ENCODE results near the gene CCT6B.

The CCT6B gene

DNA sequence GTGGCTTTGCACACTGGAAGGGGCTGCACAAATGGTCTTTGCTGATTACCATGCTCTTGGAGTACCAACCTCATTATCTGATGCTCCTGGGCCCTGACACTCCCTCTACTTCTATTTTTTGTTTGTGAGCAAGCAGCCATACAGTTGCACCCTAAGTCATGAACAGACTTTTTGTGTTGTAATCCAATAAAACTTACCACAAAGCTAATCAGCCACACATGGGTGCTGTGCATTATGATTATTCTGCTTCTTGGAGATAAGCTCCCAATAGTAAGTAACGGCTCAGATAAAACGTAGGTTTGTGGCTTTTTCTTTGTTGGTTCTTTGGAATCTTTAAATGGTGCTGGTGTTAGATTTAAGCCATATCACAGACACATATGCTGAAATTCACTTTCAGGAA, 76.2 kb downstream of the CCT6B start:
- H3K9me3 ChIP-seq (ENCODE audit: low read depth, low read length), result no peaks in the 10 kb centered on the region
- no peak overlapping the region for H3K4me3 ChIP-seq
- no peaks in the 10 kb centered on the region for H3K36me3 ChIP-seq (ENCODE audit: insufficient read depth, low read length)
- no peak for TF ChIP-seq EZH2 (IDR thresholded peaks at IDR 0.05)
- TF ChIP-seq POLR2AphosphoS5 (IDR thresholded peaks at IDR 0.05; ENCODE audit: borderline replicate concordance, low read depth, low read length), result no peak
- TF ChIP-seq FOXP2 (optimal IDR thresholded peaks at IDR 0.05; ENCODE audit: control extremely low read depth, extremely low read length, insufficient read depth), result no peak
- H3K9ac ChIP-seq (ENCODE audit: insufficient read length), result no peak overlapping the region
- no peak overlapping the region for H3K27ac ChIP-seq
- no peak for DNase-seq (ENCODE audit: low read depth, low spot score)

DNA sequence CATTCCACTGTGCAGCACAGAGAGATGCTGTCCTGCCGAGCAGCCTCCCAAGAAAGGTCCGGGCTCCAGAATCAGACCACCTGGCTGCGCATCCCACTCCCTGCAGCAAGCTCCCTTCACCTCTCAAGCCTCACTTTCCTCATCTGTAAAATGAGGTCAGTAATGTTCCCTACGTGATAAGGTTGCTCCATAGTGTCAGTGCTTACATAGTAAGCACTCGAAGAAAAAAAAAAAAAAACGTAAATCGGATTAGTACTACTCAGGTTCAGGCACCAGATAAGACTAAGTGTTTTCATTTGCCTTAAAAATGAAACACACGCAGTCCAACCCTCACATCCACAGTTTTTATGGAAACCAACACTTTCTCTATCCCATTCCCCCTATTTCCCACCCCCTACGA, 76.7 kb downstream of the CCT6B start:
- Histone ChIP-seq H3K36me3 (ENCODE audit: insufficient read depth, low read length) (no peaks in the 10 kb centered on the region), H3K9ac (ENCODE audit: insufficient read length) (no peak overlapping the region), H3K9me3 (ENCODE audit: low read depth, low read length) (no peaks in the 10 kb centered on the region), H3K4me3 (no peak overlapping the region), H3K27ac (no peak overlapping the region)
- TF ChIP-seq EZH2 (IDR thresholded peaks at IDR 0.05) (no peak), POLR2AphosphoS5 (IDR thresholded peaks at IDR 0.05; ENCODE audit: borderline replicate concordance, low read depth, low read length) (no peak), FOXP2 (optimal IDR thresholded peaks at IDR 0.05; ENCODE audit: control extremely low read depth, extremely low read length, insufficient read depth) (no peak)
- DNase-seq (ENCODE audit: low read depth, low spot score), result no peak

DNA sequence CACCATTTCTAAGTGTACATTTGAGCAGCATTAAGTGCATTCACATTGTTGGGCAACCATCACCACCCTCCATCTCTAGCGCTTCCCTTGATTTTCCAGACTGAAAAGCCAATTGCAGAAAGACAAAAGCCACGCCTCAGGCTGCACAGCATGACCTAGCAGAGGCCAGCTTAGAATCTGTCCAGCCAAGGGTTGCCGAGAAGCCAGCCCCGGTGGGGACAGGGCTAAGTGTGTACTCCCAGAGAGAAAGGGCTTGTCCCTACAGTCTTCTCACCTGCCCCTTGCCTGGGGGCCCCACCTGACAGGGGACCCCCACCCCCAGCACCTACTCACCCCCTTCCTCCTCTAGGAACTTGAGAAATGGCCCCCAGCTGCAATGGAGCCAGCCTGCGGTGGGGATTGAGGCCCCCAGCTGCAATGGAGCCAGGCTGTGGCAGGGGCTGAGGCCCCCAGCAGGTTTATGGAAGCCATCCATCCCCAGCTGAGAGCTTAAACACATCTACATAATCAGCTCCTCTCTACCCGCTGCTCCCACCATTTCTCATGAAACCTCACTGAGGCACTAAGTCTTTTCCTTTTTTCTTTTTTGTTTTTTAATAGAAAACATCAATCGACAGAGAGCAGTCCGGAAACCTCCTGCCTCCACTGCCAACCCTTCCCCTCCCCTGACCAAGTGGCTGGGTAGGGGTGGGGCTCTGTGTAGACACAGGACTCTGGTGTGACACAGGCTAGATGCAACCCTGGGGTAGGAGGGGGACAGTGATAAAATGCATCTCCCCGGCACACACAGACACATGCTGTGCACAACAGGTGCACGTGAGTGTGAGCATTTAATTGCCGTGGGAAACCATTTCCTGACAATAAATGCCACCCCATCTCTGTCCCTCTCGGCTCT, 77.9 kb downstream of the CCT6B start:
- Histone ChIP-seq H3K36me3 (ENCODE audit: insufficient read depth, low read length) (no peaks in the 10 kb centered on the region), H3K9me3 (ENCODE audit: low read depth, low read length) (no peaks in the 10 kb centered on the region), H3K9ac (ENCODE audit: insufficient read length) (no peak overlapping the region), H3K27ac (no peak overlapping the region), H3K4me3 (no peak overlapping the region)
- no peak for DNase-seq (ENCODE audit: low read depth, low spot score)
- no peak for TF ChIP-seq EZH2 (IDR thresholded peaks at IDR 0.05)
- TF ChIP-seq POLR2AphosphoS5 (IDR thresholded peaks at IDR 0.05; ENCODE audit: borderline replicate concordance, low read depth, low read length), result no peak
- no peak for TF ChIP-seq FOXP2 (optimal IDR thresholded peaks at IDR 0.05; ENCODE audit: control extremely low read depth, extremely low read length, insufficient read depth)

DNA sequence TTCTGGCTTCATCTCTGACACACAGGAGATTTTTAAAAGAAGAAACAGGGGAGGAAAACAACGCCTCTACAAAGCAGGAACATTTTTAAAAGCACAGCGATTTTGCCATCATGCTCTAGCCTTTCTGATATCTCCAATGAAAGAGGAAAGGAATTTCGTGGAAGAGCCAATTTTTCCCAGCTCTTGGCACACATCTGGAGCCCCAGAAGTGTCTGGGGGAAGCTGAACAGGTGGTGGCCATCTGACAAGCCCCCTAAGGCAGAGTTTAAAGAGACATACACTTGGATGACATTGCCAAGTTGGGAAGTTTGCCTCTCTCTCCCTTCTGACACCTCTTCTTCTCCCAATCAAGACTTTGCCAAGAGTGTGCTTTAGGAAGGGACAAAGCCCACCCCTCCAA, 82.1 kb downstream of the CCT6B start:
- Histone ChIP-seq H3K27ac (no peak overlapping the region), H3K9ac (ENCODE audit: insufficient read length) (no peak overlapping the region), H3K9me3 (ENCODE audit: low read depth, low read length) (no peaks in the 10 kb centered on the region), H3K4me3 (no peak overlapping the region), H3K36me3 (ENCODE audit: insufficient read depth, low read length) (no peaks in the 10 kb centered on the region)
- no peak for TF ChIP-seq POLR2AphosphoS5 (IDR thresholded peaks at IDR 0.05; ENCODE audit: borderline replicate concordance, low read depth, low read length)
- no peak for DNase-seq (ENCODE audit: low read depth, low spot score)

Measured in SK-N-MC (cell line).